ENCODE data around the gene ATL1. TPM values are rescaled to one million over a fixed set of nuclear protein-coding genes. Genes with fewer than 3 reads are reported as not detected.

ATL1 gene
- total and polyA plus RNA-seq, 2 of the 13 experiments (the other 11 are each of a cell fraction or from before 2014, with no cell fraction given) = 0.60 to 0.65 TPM

- TF ChIP-seq STAT6 (CRISPR knock-in tag; IDR thresholded peaks at IDR 0.05; ENCODE audit: borderline replicate concordance) = no peak
- TF ChIP-seq SP140L (CRISPR knock-in tag; IDR thresholded peaks at IDR 0.05; ENCODE audit: borderline replicate concordance) = no peak
- TF ChIP-seq GTF2F1 (IDR thresholded peaks at IDR 0.05; ENCODE audit: low read length) = peak; percentile 87; the same call in 1 of the 2 replicates
- peak; percentile 47; the same call in 1 of the 2 replicates for TF ChIP-seq ZBTB43 (CRISPR knock-in tag; conservative IDR thresholded peaks at IDR 0.05)
- peak; percentile 59; the same call in 1 of the 2 replicates for TF ChIP-seq DR1 (CRISPR knock-in tag; IDR thresholded peaks at IDR 0.05)
- no peak for TF ChIP-seq ATF7 (IDR thresholded peaks at IDR 0.05)
- TF ChIP-seq ATF7 (CRISPR knock-in tag; IDR thresholded peaks at IDR 0.05) = no peak
- TF ChIP-seq ATF1 (CRISPR knock-in tag; IDR thresholded peaks at IDR 0.05) = no peak
- TF ChIP-seq ZBTB40 (IDR thresholded peaks at IDR 0.05) = no peak
- peak; percentile 83 for TF ChIP-seq ZBTB40 (CRISPR knock-in tag; IDR thresholded peaks at IDR 0.05)
- TF ChIP-seq ZNF446 (CRISPR knock-in tag; IDR thresholded peaks at IDR 0.05) = no peak
Observed at GRCh38 chr14:50667996-50668825, 108.3 kb downstream of the ATL1 start, which contains the start of gene SAV1 (continued).

Data from HepG2 (cell line).